HG03064 (cell line): ENCODE data around the gene CTU2.

Experiments
- ATAC-seq: cut with Tn5 transposase; IDR thresholded peaks from one replicate; pipeline ENCODE4 v1.9.1; 2021; ENCODE audit warnings: low read depth; ENCODE audit not compliant: unreplicated experiment

Gene CTU2

DNA sequence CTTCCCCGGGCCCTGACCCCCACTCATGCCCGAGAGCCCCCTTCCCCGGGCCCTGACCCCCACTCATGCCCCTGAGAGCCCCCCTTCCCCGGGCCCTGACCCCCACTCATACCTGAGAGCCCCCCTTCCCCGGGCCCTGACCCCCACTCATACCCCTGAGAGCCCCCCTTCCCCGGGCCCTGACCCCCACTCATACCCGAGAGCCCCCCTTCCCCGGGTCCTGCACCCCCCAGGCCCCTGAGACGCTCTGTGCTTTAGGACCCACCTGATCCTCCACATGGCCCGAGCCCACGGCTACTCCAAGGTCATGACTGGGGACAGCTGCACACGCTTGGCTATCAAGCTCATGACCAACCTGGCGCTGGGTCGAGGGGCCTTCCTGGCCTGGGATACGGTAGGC, 6.8 kb downstream of the CTU2 start:
- no peak for ATAC-seq

DNA sequence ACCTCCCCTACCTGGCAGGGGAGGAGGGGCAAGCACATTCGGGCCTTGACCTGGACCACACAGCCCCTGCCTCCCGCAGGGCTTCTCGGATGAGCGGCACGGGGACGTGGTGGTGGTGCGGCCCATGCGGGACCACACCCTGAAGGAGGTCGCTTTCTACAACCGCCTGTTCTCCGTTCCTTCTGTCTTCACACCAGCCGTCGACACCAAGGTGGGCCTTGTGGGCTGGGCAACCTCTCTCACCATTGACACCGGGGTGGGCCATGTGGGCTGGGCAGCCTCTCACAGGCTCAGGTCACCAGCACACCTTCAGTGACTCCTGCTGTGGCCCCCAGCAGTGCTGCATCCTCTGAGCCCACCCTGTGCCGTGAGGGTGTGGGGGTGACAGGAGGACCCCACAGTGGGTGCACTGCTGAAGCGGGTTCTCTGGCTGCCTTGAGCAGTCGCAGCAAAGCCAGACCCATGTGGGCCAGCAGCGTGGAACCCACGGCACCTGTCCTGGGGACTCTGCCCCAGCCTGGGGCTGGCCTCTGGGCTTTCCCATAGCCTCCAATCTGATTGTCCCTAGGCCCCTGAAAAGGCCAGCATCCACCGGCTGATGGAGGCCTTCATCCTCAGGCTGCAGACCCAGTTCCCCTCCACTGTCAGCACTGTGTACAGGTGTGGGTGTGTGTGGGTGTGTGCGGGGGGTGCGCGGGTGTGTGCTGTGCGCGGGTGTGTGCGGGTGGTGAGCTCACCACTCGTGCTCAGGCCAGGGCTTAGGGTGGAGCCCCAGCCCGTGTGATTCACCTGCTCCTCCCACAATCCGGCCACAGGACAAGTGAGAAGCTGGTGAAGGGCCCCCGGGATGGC, 7.5 kb downstream of the CTU2 start:
- no peak for ATAC-seq

DNA sequence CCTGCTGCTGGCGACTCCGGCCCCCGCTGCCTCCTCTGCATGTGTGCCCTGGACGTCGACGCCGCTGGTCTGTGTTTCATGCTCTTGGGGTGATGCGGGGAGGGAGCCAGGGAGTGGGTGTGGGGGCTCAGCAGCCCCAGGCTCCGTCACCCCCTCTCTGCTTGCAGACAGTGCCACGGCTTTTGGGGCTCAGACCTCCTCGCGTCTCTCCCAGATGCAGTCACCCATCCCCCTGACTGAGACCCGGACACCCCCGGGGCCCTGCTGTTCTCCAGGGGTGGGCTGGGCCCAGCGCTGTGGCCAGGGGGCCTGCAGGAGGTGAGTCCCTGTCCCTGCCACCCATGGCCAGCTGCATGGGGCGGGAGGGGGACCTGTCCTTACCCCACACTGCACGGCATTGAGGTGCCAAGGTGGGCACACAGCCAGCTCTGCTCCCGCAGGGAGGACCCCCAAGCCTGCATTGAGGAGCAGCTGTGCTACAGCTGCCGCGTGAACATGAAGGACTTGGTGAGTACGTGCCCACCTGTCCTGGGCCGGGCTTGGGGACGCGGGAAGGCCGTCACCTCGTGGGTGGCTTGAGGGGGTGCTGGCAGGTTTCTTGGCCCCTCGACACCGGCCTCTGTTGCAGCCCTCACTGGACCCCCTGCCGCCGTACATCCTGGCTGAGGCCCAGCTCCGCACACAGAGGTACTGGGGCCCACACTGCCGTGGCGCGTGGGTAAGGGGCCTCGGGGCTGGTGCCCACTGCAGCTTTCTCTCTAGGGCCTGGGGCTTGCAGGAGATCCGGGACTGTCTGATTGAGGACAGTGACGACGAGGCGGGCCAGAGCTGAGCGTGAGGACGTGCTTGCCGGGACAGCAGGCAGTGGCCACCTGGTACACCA, 8.4 kb downstream of the CTU2 start:
- ATAC-seq: no peak

DNA sequence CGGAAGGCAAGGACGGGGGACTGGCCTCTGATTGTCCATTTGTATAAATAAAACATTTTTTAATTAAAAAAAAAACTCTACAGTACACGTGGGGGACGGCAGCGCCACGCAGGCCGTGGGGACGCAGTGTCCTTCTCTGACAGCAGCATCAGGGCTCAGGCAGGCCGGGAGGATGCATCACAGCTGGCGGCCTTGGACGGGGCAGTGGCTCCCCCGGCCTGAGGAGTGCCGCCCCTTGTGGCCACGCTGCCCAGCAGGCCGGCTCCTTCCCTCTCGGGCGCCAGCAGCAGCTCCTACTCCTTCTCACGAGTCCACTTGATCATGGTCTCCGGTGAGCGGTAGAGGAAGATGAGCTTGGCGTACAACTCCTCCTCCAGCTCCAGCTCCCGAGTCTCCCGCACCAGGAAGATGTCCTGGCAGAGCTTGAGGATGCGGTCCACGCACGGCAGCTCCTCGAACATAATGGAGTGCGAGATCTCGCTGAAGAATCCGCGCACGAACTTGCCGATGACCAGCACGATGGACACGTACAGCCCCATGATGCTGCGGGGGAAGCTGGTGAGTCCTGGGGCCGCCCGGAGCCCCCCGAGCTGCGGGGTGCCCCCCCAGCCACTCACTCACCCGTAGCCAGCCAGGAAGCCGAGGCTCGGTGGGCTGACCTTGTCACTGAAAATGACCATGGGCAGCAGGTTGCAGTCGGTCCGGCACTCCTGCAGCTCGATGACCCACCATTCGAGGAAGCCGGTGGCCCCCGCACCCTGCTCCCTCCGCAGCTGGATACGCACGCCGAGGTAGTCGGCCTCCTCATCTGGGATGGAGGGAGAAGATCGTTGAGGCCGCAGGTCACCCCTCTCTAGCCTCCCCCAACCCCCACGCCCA, 9.2 kb downstream of the CTU2 start:
- ATAC-seq: no peak

GRCh38 chr16:88716201-88716600, 9.9 kb downstream of the CTU2 start:
- ATAC-seq: no peak

GRCh38 chr16:88716601-88717001, 10.3 kb downstream of the CTU2 start:
- no peak for ATAC-seq

DNA sequence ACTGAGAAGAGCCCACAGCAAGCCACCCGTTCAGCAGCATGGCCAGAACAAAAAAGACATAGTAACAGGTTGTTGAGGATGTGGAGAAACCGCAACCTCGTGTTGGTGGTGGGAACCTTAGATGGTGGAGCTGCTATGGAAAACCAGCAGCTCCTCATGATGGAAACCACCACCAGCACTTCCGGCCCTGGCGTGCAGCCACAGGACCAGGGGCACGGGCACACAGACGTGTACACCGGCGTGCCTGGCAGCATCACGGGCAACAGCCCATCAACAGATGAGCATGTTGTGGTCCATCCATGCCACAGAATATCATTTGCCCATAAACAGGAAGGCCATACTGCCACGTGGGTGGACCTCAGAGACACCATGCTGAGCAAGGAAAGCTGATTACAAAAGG, 11.9 kb downstream of the CTU2 start:
- no peak for ATAC-seq

- no peak for ATAC-seq
These were observed 13.1 kb downstream of the CTU2 start for GRCh38 chr16:88719267-88719932.

- ATAC-seq: no peak
These were observed 13.6 kb downstream of the CTU2 start for GRCh38 chr16:88719933-88720296.

GRCh38 chr16:88720396-88720970, 14.2 kb downstream of the CTU2 start:
- no peak for ATAC-seq

- no peak for ATAC-seq
These were observed 14.9 kb downstream of the CTU2 start for GRCh38 chr16:88721236-88721635.

GRCh38 chr16:88721815-88722755, 15.8 kb downstream of the CTU2 start:
- no peak for ATAC-seq

DNA sequence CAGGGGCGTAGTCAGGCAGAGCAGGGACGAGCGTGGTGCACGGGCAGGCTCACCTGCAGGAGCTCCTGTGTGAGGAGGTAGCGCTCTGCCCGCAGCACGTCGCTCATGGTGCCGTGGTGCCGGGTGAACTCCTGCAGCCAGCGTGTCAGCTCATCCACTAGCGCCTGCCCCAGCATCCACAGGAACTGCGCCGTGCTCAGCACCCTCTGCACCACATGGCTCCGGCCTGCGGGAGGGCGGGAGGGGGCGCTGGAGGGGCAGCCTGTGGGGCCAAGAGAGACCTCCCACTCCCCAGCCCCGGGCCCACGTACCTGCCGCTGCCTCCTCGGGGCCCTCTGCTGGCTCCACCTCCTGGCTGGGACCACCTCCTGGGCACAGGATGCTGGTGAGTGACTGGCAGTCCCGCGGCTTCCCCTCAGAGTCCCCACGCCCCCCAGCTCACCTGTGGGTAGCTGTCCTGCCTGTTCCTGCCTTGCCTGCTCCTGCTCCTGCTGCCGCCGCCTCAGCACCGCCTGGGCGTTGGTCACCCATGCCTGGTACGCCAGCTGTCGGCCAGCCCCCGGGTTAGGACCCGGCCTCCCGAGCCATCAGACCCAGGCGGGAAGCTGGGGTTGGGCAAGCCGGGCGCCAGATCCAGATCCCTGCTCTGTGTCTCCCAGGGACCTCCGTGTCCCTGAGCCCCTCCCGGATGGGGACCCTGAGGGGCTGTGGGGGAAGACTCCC, 16.6 kb downstream of the CTU2 start:
- no peak for ATAC-seq

DNA sequence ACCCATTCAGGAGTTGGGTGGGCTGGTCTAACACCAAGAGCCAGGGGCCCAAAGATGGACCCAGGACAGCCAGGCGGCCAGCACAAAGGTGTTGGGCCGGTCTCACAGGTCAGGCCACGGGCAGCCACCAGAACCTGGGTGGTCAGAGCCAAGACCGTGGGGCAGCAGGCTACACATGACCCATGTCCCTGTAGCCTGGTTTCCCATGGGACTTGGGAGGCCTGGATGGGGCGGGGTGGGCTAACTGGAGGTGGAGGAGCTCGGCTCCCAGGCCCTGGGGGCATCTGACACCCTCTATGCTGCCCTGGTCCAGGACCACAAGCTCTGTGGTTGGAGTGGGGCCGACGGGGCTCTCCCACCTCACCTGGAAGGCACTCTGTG, 17.2 kb downstream of the CTU2 start:
- ATAC-seq: no peak

DNA sequence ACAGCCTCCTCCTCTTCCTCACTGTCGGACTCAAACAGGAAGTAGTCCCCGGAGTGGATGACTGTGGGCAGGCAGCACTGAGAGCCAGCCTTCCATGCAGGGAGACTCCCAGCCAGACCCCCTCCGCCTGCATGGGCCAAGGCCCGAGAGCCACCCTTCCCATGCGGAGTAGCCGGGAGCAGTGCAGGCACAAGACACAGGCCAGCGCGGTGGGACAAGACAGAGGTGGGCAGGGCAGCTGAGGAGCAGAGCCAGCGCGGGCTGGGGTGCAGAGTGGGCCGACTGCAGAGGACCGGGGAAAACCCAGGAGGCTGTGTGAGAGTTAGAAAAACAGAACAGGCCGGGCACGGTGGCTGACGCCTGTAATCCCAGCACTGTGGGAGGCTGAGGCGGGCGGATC, 17.6 kb downstream of the CTU2 start:
- ATAC-seq: no peak

DNA sequence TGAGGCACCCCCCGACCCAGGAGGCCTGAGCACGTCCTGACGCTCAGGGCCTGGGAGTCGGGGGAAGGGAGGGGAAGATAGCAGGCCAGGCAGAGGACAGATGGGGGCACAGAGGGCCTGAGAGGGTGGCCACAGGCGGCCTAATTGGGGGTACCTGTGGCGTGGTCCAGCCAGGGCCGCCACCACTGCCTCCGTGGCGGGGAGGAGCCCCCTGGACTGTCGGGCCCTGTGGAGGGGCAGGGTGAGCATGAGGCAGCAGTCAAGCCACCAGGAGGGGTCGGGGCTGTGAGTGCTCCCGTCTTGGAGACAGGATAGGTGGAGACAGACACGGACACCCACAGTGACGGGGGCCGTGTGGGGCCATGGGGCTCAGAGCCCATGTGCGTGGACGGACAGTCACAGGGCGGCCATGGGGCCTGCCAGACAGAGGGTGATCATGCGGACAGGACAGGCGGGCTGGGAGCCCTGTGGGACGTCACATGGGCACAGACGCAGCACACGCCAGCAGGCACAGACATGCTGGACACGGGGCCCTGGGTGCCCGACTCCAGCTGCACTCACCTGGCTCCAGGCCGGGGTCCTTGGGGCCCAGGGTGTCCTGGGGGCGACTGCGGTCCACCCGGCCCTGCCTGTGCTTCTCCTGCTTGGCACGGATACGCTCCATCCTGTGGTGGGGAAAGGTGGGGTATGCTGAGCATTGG, 18.7 kb downstream of the CTU2 start:
- no peak for ATAC-seq

DNA sequence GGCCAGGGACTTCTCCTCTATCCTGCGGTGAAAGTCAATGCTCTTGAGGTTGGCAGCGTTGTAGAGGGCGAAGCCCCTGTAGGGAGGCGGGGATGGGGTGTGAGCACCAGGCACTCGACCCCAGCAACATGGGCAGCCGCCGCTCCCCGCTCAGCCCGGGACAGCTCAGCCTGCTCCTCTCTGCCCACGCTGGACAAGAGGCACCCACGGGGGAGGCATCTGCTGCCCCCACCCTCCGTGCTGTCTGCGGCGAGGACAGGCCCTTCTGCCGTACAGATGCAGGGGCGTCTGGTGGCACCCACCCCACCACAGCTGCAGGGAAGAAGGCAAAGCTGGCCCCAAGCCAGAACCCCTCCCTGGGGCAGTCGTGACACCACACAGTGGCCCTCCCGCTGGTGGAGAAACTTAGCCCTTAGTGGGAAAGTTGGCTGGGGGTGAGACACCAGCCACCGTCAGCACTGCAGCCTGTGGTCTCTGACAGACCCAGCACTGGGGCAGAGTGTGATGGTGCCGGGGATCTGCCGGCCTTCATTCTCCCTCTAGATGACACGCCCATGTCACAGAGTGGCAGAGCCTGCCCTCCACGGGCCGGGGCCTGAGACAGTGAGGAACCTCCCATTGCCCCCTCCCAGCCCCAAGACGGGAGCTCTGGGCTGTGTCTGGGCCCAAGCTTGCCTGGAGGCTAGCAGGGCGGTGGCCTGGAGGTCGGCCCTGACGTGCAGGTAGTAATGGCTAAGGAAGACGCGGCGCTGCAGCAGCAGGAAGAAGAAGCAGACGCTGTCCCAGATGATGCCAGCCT, 19.5 kb downstream of the CTU2 start:
- no peak for ATAC-seq
